KOPT-K1 (cell line): ENCODE measurements around the gene TMSB4X.
"Not testable (repeated sequence)": the region's sequence is repeated elsewhere in the genome, so short reads cannot be mapped to it uniquely, and the experiment has no call there.

Source experiments
- H3K27ac ChIP-seq: fragments of 200-600 bp; sonication (generic); 2 replicates; pipeline ENCODE4 v1.5.1; 2016; ENCODE audit warnings: antibody characterized with exemption, mild to moderate bottlenecking, low read depth, low read length; ENCODE audit not compliant: poor library complexity, severe bottlenecking
- H3K36me3 ChIP-seq: fragments of 200-600 bp; sonication (generic); 2 replicates; pipeline ENCODE4 v1.5.1; 2017; ENCODE audit warnings: antibody characterized with exemption, mild to moderate bottlenecking, low read length, moderate library complexity; ENCODE audit not compliant: insufficient read depth
- H3K9me3 ChIP-seq: fragments of 200-600 bp; sonication (generic); 2 replicates; pipeline ENCODE4 v1.5.1; 2017; ENCODE audit warnings: antibody characterized with exemption, low read length, mild to moderate bottlenecking; ENCODE audit not compliant: insufficient read depth, poor library complexity, severe bottlenecking

TMSB4X gene

GRCh38 chrX:13009844-13010243 is 34.9 kb downstream of the TMSB4X start:
- Histone ChIP-seq H3K9me3 (no peaks in the 10 kb centered on the region), H3K27ac (no peak overlapping the region), H3K36me3 (no peaks in the 10 kb centered on the region)

- H3K27ac ChIP-seq, result no peak overlapping the region
- H3K9me3 ChIP-seq, result no peaks in the 10 kb centered on the region
Observed at GRCh38 chrX:13010546-13010945, 35.6 kb downstream of the TMSB4X start.

GRCh38 chrX:13013363-13014110 is 38.6 kb downstream of the TMSB4X start:
- H3K27ac ChIP-seq, result peak overlapping the region; percentile 14
- no peaks in the 10 kb centered on the region for H3K9me3 ChIP-seq

More at GRCh38 chrX:13010546-13010945, 35.6 kb downstream of the TMSB4X start:
- no peaks in the 10 kb centered on the region for H3K36me3 ChIP-seq

GRCh38 chrX:13014111-13015096 is 39.5 kb downstream of the TMSB4X start:
- peak overlapping the region; percentile 14 for H3K27ac ChIP-seq
- no peaks in the 10 kb centered on the region for H3K9me3 ChIP-seq
- H3K36me3 ChIP-seq, result no peaks in the 10 kb centered on the region

More at GRCh38 chrX:13013363-13014110, 38.6 kb downstream of the TMSB4X start:
- no peaks in the 10 kb centered on the region for H3K36me3 ChIP-seq

- Histone ChIP-seq H3K36me3 (no peaks in the 10 kb centered on the region), H3K9me3 (no peaks in the 10 kb centered on the region), H3K27ac (no peak overlapping the region)
Observed at GRCh38 chrX:13015536-13016236, 40.8 kb downstream of the TMSB4X start.

GRCh38 chrX:13016731-13017130 is 41.8 kb downstream of the TMSB4X start:
- H3K9me3 ChIP-seq, H3K36me3 ChIP-seq, H3K27ac ChIP-seq: not testable (repeated sequence)

- Histone ChIP-seq H3K9me3 (no peaks in the 10 kb centered on the region), H3K36me3 (no peaks in the 10 kb centered on the region), H3K27ac (no peak overlapping the region)
Observed at GRCh38 chrX:13022926-13023325, 48.0 kb downstream of the TMSB4X start.

GRCh38 chrX:13023567-13023966 is 48.7 kb downstream of the TMSB4X start:
- Histone ChIP-seq H3K9me3 (no peaks in the 10 kb centered on the region), H3K36me3 (no peaks in the 10 kb centered on the region), H3K27ac (no peak overlapping the region)

GRCh38 chrX:13023979-13024378 is 49.1 kb downstream of the TMSB4X start:
- Histone ChIP-seq H3K27ac (no peak overlapping the region), H3K9me3 (no peaks in the 10 kb centered on the region), H3K36me3 (no peaks in the 10 kb centered on the region)

- no peaks in the 10 kb centered on the region for H3K9me3 ChIP-seq
- peak overlapping the region; percentile 16 for H3K27ac ChIP-seq
- no peaks in the 10 kb centered on the region for H3K36me3 ChIP-seq
Observed at GRCh38 chrX:13024986-13025385, 50.1 kb downstream of the TMSB4X start.
